Measurements from ENCODE around the gene FAAP100. TPM values are rescaled to one million over a fixed set of nuclear protein-coding genes. Genes with fewer than 3 reads are reported as not detected.

The FAAP100 gene
- total RNA-seq, 4 donors from 2014 or later, result 26.2 to 90.5 (median 37.4) TPM

- no peak overlapping the region for H3K27ac ChIP-seq
- 40 to 58% methylated on average over 1 to 7 of the region's 7 CpGs for WGBS, 2 donors (ENCODE audit: low coverage in 1 of 2)
- no peaks in the 10 kb centered on the region for H3K36me3 ChIP-seq
- no peaks in the 10 kb centered on the region for H3K27me3 ChIP-seq
- intact Hi-C loops (cut with DNase I; ENCODE audit: low total_unique reads), result no loop called here
- H3K4me3 ChIP-seq, result no peak overlapping the region
- no peak for DNase-seq
- H3K9me3 ChIP-seq, result no peaks in the 10 kb centered on the region
- in situ Hi-C loops (cut with MboI; ENCODE audit: low pct_ligation_motif_present in 1 of 4, low pct_unique_long_range_greater_than_20kb in 1 of 4, low sequenced_read_pairs in 3 of 4), result no loop called here
- H3K4me1 ChIP-seq, result no peaks in the 10 kb centered on the region
- no peak for TF ChIP-seq EP300 (IDR thresholded peaks at IDR 0.05; ENCODE audit: low read depth)
- TF ChIP-seq CTCF (IDR thresholded peaks at IDR 0.05), result no peak
- TF ChIP-seq POLR2A (IDR thresholded peaks at IDR 0.05), result no peak
- no peak for TF ChIP-seq POLR2AphosphoS5 (IDR thresholded peaks at IDR 0.05)
Measured at GRCh38 chr17:81500047-81500446, 52.1 kb downstream of the FAAP100 start.

- in situ Hi-C loops (cut with MboI; ENCODE audit: low pct_ligation_motif_present in 1 of 4, low pct_unique_long_range_greater_than_20kb in 1 of 4, low sequenced_read_pairs in 3 of 4), result loop anchor here in 3 of 4 donors (25.0 kb wide), 3 partner anchors 112 to 237 kb away; partner anchors contain the start of genes BAHCC1 (in 1 of the 3) and SLC38A10 (in 1 of the 3)
Measured at GRCh38 chr17:81499601-81499970, 52.6 kb downstream of the FAAP100 start.

GRCh38 chr17:81498953-81499600 is 53.1 kb downstream of the FAAP100 start:
- no peak overlapping the region for H3K4me3 ChIP-seq
- in situ Hi-C loops (cut with MboI; ENCODE audit: low pct_ligation_motif_present in 1 of 4, low pct_unique_long_range_greater_than_20kb in 1 of 4, low sequenced_read_pairs in 3 of 4), result loop anchor here in 3 of 4 donors (25.0 kb wide), 3 partner anchors 112 to 237 kb away; partner anchors contain the start of genes BAHCC1 (in 1 of the 3) and SLC38A10 (in 1 of the 3)

More at GRCh38 chr17:81499601-81499970, 52.6 kb downstream of the FAAP100 start:
- TF ChIP-seq CTCF (IDR thresholded peaks at IDR 0.05), result no peak
- no peak for TF ChIP-seq POLR2AphosphoS5 (IDR thresholded peaks at IDR 0.05)
- TF ChIP-seq EP300 (IDR thresholded peaks at IDR 0.05; ENCODE audit: low read depth), result no peak
- TF ChIP-seq POLR2A (IDR thresholded peaks at IDR 0.05), result no peak
- H3K27me3 ChIP-seq, result no peaks in the 10 kb centered on the region
- no peak overlapping the region for H3K4me3 ChIP-seq
- H3K4me1 ChIP-seq, result no peaks in the 10 kb centered on the region
- 72% methylated on average over 10 of the region's 12 CpGs; no CpG with 5 or more reads in 1 of the 2 donors for WGBS, 2 donors (ENCODE audit: low coverage in 1 of 2)
- no peak overlapping the region for H3K27ac ChIP-seq
- DNase-seq, result no peak
- intact Hi-C loops (cut with DNase I; ENCODE audit: low total_unique reads), result no loop called here
- no peaks in the 10 kb centered on the region for H3K36me3 ChIP-seq
- H3K9me3 ChIP-seq, result no peaks in the 10 kb centered on the region

More at GRCh38 chr17:81498953-81499600, 53.1 kb downstream of the FAAP100 start:
- intact Hi-C loops (cut with DNase I; ENCODE audit: low total_unique reads), result no loop called here
- 72 to 92% methylated on average over 5 to 44 of the region's 64 CpGs for WGBS, 2 donors (ENCODE audit: low coverage in 1 of 2)
- TF ChIP-seq POLR2AphosphoS5 (IDR thresholded peaks at IDR 0.05), result no peak
- no peak for TF ChIP-seq POLR2A (IDR thresholded peaks at IDR 0.05)
- no peak for TF ChIP-seq CTCF (IDR thresholded peaks at IDR 0.05)
- TF ChIP-seq EP300 (IDR thresholded peaks at IDR 0.05; ENCODE audit: low read depth), result no peak
- H3K27me3 ChIP-seq, result no peaks in the 10 kb centered on the region
- H3K9me3 ChIP-seq, result no peaks in the 10 kb centered on the region
- no peaks in the 10 kb centered on the region for H3K36me3 ChIP-seq
- DNase-seq, result no peak
- no peak overlapping the region for H3K27ac ChIP-seq
- H3K4me1 ChIP-seq, result no peaks in the 10 kb centered on the region
